Breast epithelium (tissue), 4 donors: ENCODE measurements around the gene DCAF17. TPM values are rescaled to one million over a fixed set of nuclear protein-coding genes. Genes with fewer than 3 reads are reported as not detected.
A peak's percentile ranks its signal among the peaks of the same experiment; 100 is the strongest.

Source experiments
- DNase-seq, 2 donors: peaks; one replicate each; pipeline ENCODE4 v3.0.0-alpha.2; 2019; ENCODE audit warnings: low spot score in 2 of 2
- H3K27ac ChIP-seq, 2 donors: fragments of 200-600 bp; sonication (generic) in 1 of 2; one replicate each; pipeline ENCODE4 v1.5.1; 2016 to 2019; ENCODE audit warnings: mild to moderate bottlenecking in 1 of 2
- H3K27me3 ChIP-seq, 2 donors: fragments of 200-600 bp; sonication (generic) in 1 of 2; one replicate each; pipeline versions ENCODE4 v1.5.1 to v1.6.0; 2017 to 2019; ENCODE audit warnings: control low read depth in 1 of 2, mild to moderate bottlenecking in 1 of 2
- H3K36me3 ChIP-seq: fragments of 200-600 bp; one replicate; pipeline ENCODE4 v1.5.1; 2019
- H3K4me1 ChIP-seq, 2 donors: fragments of 200-600 bp; sonication (generic); one replicate each; pipeline ENCODE4 v1.5.1; 2016 to 2019; ENCODE audit warnings: control low read depth in 1 of 2
- H3K4me3 ChIP-seq, 3 donors: fragments of 200-600 bp; sonication (generic); 1 replicate in 2 of 3; 2 replicates in 1 of 3; pipeline ENCODE4 v1.5.1; 2016 to 2019; ENCODE audit warnings: mild to moderate bottlenecking in 3 of 3, moderate library complexity in 2 of 3
- H3K9me3 ChIP-seq, 2 donors: fragments of 200-600 bp; sonication (generic) in 1 of 2; one replicate each; pipeline ENCODE4 v1.5.1; 2016 to 2019; ENCODE audit warnings: control low read depth in 1 of 2
- CTCF ChIP-seq, 3 donors: fragments of 450-650 bp; IDR thresholded peaks; one replicate each; pipeline ENCODE4 v1.5.1; 2016 to 2017; ENCODE audit warnings: antibody characterized with exemption in 3 of 3, mild to moderate bottlenecking in 3 of 3, moderate library complexity in 3 of 3
- POLR2A ChIP-seq: fragments of 450-650 bp; IDR thresholded peaks from one replicate; pipeline ENCODE4 v1.6.1; 2016; ENCODE audit warnings: antibody characterized with exemption, mild to moderate bottlenecking, moderate library complexity
- POLR2AphosphoS5 ChIP-seq, 3 donors: sonication (generic); formaldehyde crosslinking; IDR thresholded peaks; one replicate each; pipeline ENCODE4 v1.6.1; 2017; ENCODE audit warnings: antibody characterized with exemption in 3 of 3
- intact Hi-C: fragments of 100-400 bp; cut with DNase I; formaldehyde crosslinking; loops from one replicate; pipeline ENCODE4 v1.15.1; 2023; ENCODE audit warnings: low total_unique reads
- total RNA-seq, 3 donors: library from RNA; depleted of rRNA; stranded (reverse); fragments of >200 nt; gene quantifications; one replicate each; pipeline ENCODE4 v1.1.0, GENCODE V29; 2016

DCAF17 gene
- total RNA-seq, 3 donors from 2014 or later: 13.3 to 30.6 (median 24.6) TPM

GRCh38 chr2:171515672-171516298 lies 81.8 kb downstream of the DCAF17 start:
- Histone ChIP-seq H3K4me1 (no peaks in the 10 kb centered on the region), H3K36me3 (no peaks in the 10 kb centered on the region), H3K27ac (no peak overlapping the region), H3K4me3 (peak overlapping the region in 1 of 3 donors; percentile 17), H3K9me3 (no peaks in the 10 kb centered on the region), H3K27me3 (no peaks in the 10 kb centered on the region)
- TF ChIP-seq POLR2AphosphoS5 (IDR thresholded peaks at IDR 0.05) (no peak), POLR2A (no peak), CTCF (IDR thresholded peaks at IDR 0.05) (no peak)
- no peak for DNase-seq
- intact Hi-C loops: no loop called here

DNA sequence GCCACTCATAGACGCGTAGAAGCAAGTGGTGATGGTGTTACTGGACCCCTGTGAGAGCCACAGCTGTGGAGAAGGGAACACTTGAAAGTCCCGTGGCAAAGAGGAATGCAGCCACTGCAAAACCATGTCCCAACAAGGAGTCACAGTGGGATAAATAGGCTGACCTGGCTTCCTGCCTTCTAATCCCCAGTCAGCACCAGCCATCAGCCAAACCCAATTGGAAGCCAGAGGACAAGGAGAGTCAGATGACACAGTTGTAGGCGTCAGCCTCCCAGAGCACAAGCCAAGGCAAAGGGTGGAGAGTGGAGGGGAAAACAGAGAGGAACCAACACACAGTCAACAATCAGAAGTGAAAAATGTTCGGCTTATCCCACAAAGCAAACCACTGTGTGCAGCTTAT lies 82.8 kb downstream of the DCAF17 start:
- Histone ChIP-seq H3K4me1 (peaks cover 0 to 3% of the 10 kb centered on the region in 2 donors), H3K9me3 (no peaks in the 10 kb centered on the region), H3K27me3 (no peaks in the 10 kb centered on the region), H3K27ac (no peak overlapping the region), H3K36me3 (no peaks in the 10 kb centered on the region), H3K4me3 (no peak overlapping the region)
- TF ChIP-seq CTCF (IDR thresholded peaks at IDR 0.05): no peak
- TF ChIP-seq POLR2AphosphoS5 (IDR thresholded peaks at IDR 0.05): no peak
- TF ChIP-seq POLR2A: no peak
- DNase-seq: no peak
- intact Hi-C loops: no loop called here

- H3K4me1 ChIP-seq: peaks cover 0 to 5% of the 10 kb centered on the region in 2 donors
- H3K4me3 ChIP-seq: no peak overlapping the region
- no peak for TF ChIP-seq CTCF (IDR thresholded peaks at IDR 0.05)
- TF ChIP-seq POLR2A: no peak
- no peak for TF ChIP-seq POLR2AphosphoS5 (IDR thresholded peaks at IDR 0.05)
- DNase-seq: no peak
- H3K9me3 ChIP-seq: no peaks in the 10 kb centered on the region
- H3K27me3 ChIP-seq: no peaks in the 10 kb centered on the region
- no peaks in the 10 kb centered on the region for H3K36me3 ChIP-seq
- intact Hi-C loops: no loop called here
- no peak overlapping the region for H3K27ac ChIP-seq
Observed at GRCh38 chr2:171520471-171520870, 86.4 kb downstream of the DCAF17 start.

GRCh38 chr2:171521361-171522051 lies 87.5 kb downstream of the DCAF17 start:
- TF ChIP-seq POLR2A (no peak), POLR2AphosphoS5 (IDR thresholded peaks at IDR 0.05) (no peak), CTCF (IDR thresholded peaks at IDR 0.05) (no peak)
- peak overlapping the region; percentile 81 to 100 (median 98) for H3K4me3 ChIP-seq
- H3K4me1 ChIP-seq: peaks cover 0 to 5% of the 10 kb centered on the region in 2 donors
- DNase-seq: no peak
- H3K27ac ChIP-seq: peak overlapping the region; percentile 96 to 100
- no peaks in the 10 kb centered on the region for H3K27me3 ChIP-seq
- H3K9me3 ChIP-seq: no peaks in the 10 kb centered on the region
- H3K36me3 ChIP-seq: no peaks in the 10 kb centered on the region
- intact Hi-C loops: no loop called here

DNA sequence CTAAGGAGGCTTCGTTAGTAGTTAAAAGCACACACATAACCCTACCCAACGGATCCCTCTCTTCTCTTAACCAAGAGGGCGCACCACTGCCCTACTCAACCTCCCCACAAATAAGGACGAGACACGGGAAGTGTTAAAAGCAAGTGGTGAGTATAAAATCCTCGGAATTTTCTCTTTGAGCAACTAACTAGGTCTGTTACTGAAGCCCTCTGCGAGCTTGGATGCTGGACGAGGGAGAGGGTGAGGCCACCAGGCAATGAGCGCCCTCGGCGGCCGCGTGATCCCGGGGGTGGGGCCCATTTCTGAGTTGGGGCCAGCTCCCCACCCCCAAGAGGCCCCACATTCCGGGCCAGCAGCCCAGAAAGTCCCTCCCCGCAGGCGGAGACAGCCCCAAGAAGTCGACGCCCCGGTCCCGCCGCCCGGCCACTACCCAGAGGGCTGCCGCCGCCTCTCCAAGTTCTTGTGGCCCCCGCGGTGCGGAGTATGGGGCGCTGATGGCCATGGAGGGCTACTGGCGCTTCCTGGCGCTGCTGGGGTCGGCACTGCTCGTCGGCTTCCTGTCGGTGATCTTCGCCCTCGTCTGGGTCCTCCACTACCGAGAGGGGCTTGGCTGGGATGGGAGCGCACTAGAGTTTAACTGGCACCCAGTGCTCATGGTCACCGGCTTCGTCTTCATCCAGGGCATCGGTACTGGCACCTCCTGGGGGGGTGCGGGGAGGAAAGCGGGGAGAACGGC lies 88.2 kb downstream of the DCAF17 start, which contains the start of gene CYBRD1:
Gene CYBRD1, plus strand, starts transcription at position 423 of the 736 bp plus-strand sequence. Its CDS starts 72 bp downstream, at position 495.
- Histone ChIP-seq H3K27me3 (no peaks in the 10 kb centered on the region), H3K4me3 (peak within 1 kb of the TSS; percentile 81 to 100 (median 98)), H3K27ac (peak within 1 kb of the TSS; percentile 96 to 100), H3K4me1 (peaks cover 0 to 5% of the 10 kb centered on the region in 2 donors), H3K9me3 (no peaks in the 10 kb centered on the region), H3K36me3 (no peaks in the 10 kb centered on the region)
- intact Hi-C loops: no loop called here
- peak; percentile 76 to 83 for DNase-seq
- TF ChIP-seq POLR2AphosphoS5 (IDR thresholded peaks at IDR 0.05) (peak in 2 of 3 donors; percentile 55 to 79), POLR2A (peak; percentile 62), CTCF (IDR thresholded peaks at IDR 0.05) (no peak)
